Activated naive CD4-positive, alpha-beta T cell treated with Interleukin-2 at 50 U/mL for 16 hours (primary cell): Measurements from ENCODE around the gene OAT.

ENCODE experiments used
- DNase-seq: peaks from one replicate; pipeline ENCODE4 v3.0.0-alpha.2; 2020

OAT gene

DNA sequence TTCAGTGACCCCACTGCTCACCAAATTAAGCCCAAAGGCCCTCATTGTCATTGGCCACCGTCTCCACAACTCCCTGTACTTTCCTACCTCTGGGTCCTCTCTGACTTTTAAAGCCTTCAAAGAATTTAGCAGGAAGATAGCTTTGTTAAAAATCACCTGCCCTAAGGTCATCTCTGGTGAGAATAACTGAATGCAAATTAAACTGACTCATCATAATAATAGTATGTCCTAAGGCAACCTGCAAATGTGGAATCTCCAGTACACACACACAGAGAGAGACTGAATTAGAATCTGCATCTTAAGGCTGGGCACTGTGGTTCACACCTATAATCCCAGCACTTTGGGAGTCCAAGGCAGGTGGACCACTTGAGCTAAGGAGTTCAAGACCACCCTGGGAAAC lies 24.1 kb downstream of the OAT start:
- DNase-seq, result no peak

DNA sequence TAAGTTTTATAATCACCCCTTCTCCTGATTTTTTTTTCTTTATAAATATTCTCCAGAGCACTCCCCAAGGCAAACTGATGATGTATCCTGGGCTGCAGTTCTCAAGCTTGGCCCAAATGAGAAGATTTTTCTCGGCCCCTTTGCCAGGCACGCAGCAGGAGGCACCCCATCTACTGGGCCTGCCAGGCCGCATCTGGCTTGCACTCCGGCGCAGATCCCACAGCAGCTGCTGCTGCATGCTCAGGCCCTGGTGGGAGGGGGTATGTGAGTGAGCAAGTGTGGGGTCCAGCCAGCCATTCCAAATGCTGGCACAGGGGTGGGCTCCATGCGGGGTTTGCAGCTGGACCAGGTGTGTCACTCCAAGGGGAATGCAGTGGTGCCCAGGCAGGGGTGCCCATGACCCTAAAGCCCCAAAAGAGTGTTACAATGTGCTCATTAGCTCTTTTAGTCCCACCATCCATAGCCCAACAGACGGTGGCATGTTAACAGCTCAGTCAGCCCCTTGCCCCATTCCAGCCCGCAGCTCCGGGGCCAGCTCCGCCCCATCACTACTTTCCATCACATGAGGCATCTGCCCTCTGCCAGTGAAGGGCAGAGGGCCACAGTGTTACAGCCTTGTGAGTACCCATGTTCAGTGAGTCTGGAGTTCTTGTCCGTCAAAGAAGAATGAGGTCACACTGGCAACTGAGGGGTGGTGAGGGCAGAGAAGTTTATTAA lies 25.9 kb downstream of the OAT start:
- DNase-seq, result no peak

DNA sequence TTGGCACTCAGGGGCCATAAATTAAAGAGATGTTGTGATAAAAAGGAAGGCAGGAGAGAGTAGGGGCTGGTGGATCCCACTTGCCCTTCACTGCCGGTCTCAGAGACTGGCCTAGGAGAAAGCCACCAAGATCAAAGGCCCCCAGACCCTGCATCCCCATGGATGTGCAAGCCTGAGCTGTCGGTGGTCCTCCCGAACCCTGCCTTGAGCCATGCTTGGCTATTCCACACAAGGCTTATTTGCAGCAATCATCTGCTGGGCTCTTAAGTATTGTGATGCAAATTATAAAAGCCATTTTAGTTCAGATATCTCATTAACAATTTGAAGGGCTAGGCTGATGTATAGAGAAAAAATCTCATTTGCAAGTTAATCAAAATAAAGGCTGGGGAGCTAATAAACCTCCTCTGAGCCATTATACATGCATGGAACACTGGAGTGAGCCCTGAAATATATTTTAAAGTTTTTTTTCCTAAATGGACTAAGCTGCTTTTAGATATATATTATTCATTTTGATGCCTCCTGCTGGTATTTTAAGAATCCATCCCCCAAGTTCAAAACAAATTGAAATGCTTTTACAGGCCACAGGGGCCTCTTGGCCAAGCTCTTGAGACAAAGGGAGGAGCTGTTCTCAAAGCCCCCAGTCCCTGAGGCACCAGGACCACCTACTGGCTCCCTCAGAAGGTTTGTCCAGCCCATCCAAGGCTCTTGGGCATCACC lies 28.1 kb downstream of the OAT start:
- DNase-seq, result no peak

DNA sequence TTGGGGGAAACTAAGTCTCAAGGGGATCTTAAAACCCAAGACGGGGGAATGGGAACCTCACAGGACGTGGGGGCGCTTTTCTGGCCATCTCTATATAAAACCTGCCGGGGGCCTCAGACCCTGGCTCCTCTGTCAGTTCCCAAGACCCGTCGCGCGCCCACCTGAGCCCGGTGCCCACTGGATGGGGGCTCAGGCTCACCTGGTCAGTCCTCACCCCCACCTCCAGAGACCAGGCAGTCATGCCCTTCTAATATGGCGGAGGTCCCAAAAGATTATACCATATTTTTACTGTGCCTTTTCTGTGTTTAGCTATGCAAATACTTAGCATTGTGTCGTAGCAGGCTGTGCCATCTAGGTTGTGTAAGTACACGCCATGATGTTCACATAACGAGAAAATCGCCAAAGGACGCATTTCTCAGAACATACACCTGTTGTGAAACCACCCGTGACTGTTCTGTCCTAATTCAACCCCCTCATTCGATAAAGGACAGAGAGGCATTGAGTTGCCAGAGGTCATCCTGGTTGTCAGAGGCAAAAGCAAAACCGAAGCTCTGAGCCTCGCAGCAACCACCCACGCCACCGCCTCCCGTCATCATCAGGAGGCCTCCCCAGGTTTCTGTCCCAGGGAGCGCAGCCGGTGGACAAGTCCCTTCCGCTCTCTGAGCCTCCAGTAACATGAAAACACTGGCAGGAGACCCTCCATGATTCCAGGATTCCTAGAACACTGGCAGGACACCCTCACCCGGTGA lies 28.9 kb downstream of the OAT start:
- DNase-seq, result no peak

DNA sequence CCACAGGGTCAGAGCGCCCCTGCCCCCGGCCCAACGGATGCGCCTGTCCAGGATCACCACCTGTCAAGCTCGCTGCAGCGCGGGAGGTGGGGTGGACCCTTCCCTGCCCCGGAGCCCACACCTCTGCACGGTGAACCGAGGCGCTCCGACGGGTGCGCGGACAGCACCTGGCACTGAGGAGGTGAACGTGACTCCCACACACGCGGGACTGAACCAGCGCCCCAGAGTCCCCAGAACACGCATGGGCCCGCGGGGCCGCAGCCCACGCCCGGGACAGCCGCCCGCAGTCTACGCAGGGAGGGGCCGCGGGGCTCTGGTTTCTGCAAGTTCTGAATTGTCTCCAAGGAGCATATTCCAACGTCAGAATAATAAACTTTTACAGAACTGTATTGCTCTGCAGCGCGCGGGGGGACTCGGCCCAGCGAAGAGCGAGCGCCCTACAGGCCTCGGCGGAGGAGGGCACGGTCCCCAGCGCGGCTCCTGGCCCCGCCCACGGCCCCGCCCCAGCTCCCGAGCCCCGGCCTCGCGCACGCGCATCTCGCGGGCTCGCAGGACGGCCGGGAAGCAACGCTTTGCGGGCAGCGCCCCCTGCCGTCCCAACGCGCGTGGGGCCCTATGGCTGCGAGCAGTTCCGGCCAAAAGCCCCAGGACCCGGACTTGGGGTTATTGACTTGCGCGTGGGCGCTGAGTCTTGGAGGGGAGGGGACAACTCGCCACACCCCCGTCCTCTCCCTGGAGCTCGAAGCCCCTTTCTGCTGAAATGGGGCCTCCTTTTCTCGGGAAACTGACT lies 29.7 kb downstream of the OAT start:
- peak; percentile 92 for DNase-seq

DNA sequence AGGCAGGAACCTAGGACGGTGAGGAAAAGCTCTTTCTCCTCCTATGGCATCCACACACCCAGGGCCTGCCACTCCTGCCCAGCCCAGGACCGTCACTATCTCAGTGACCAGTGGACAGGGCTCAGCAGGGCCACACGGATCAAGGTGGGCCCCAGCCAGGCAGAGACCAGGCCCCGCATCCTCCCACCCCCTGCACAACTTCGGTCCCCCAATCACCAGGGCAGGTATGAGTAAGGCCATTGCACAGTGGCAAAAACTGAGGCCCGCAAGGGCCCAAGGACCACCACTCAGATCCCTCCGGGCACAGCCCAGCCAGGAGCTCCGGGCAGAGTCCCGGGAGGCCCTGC lies 30.3 kb downstream of the OAT start:
- no peak for DNase-seq

DNA sequence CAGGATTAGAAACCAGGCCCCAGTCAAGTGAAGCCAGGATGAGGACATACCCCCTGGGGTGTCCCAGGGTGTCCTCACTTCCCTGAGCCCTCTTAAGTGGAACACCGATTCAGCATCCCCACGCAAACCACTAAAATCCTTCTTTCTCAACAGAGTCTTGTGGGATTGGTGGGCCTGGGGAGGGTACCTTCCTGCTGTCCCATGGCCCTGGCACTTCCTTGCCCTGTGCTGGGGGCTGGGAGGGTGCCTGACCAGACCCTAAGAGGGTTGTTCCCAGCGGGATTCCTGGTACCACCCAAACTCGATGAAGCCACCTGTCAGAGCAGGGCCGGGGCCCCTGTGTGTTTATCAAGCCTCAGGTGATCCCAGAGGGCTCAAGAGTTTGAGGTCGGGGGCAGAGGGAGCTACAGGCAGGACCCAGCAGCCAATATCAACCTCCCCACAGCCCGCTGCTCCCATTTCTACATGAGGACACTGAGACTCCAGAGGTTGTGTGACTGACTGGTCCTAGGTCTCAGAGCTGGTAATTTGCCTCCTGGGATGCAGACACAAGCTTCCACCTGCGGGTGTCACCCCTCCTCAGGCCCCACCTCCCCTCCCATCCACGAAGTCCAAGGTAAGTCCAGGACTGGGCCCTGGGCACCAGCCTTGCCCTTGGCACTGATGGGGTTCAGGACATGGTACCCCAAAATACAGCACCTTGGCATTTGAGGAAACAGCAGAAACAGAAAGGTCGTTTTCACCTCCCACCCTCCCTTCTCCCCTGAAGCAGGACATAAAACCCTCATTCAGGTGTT lies 31.4 kb downstream of the OAT start:
- no peak for DNase-seq

DNA sequence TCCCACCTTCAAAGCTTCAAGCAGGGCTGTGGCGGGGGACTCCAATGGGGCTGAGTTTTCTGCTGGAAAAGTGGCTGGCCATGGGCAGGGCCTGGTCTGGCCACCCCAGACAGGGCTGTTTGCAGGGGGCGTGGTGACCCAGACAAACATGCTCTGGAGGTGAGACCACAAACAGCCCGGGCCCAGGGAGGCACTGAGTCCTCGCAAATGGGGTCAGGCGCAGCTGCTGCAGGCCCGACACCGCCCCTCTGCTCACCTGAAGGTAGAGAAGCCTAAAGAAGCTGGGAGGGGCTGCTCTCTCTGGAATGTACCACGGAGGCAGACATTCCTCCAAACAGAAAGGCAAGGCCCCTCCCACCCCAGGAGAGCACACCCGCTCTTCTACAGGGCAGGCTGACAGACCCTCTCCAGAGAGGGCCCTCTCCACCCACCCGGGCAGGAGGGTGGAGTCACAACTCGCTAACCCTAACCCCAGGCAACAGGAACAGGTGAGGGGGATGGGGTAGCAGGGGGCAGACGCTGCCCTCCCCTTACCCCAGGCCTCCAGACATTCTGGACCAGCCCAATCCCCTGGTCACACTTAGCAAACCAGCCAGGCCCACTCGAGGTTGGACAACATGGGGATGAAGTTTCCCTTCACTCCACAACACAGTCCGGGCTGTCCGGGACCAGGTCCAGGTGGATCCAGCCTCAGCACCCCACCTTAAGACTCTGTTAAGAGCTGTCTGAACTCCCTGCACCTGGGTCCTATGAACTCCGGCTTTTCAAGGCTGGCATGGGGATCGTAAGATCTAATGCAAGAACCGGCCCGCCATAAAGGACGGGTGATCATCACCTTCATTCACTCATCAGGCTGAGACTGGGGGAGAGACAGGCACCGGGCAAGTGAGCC lies 32.3 kb downstream of the OAT start:
- no peak for DNase-seq

DNA sequence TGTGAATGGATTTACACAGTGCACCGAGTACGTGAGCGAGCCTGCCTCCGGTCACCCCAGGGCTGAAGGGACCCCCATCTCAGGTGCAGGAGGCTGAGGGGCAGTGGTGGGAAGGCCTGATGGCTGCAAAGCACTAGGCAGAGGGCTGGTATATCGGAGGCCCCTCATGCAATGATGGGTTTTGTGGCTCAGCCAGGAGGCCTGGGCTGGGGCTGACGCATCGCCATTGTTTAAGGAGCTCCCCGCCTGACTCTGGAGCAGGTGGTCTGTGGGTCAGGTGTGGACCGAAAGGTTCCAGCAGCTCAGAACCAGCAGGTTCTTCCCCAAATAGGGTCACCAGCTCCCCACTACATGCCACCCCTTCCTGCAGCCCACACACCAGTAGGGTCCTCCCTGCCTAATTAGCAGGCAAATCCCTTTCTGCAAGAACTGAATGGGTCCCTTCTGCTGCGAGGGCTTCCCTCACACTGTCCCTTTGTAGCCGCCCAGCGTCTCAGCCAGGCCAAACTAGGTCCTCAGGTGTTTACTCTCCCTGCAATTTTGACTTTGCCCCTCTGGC lies 33.0 kb downstream of the OAT start:
- no peak for DNase-seq

DNA sequence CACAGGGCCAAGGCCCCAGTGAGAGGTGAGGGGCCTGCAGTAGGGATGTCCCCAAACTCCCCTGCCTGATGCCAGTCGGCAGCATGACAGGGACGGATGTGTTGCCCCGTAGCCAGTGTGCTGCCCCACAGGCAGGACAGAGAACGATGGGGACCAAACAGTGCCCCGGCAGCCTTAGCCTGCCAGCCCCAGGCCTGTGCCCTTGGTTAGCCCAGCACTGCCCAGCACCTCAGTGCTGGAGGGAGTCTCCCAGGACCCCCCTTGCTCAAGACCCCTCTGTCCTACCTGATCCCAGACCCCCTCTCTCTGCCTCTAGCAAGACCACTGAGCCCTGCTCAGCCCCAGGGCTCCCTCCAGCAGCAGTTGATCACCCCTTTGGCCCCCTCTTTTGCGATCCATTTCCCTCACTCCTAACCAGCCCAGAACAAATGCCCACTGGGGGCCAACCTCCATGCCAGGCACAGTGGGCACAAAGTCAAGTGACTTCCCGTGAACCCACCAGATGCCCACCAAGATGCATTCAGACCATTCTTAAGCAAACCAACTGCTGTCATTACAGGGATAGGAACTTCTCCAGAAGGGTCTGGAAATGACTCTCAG lies 34.0 kb downstream of the OAT start:
- DNase-seq, result no peak

DNA sequence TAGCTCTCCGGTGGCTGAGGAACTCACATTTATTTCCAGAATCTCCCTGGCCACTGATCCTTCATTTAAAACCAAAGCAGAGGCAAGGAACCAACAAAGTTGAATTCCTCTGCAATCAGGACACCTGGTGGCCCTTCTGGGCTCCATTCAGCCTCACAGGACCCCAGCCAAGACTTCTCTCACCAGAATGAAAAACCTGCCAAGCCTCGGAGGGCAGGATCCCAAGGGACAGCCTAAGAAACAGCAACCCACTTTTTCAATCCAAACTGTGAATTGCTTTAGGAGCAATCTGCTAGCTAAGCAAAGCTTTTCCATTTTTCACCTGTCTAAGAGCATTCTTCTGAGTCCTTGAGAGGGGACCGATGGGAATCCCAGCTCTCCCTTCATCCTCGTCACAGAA lies 34.6 kb downstream of the OAT start:
- DNase-seq, result no peak

DNA sequence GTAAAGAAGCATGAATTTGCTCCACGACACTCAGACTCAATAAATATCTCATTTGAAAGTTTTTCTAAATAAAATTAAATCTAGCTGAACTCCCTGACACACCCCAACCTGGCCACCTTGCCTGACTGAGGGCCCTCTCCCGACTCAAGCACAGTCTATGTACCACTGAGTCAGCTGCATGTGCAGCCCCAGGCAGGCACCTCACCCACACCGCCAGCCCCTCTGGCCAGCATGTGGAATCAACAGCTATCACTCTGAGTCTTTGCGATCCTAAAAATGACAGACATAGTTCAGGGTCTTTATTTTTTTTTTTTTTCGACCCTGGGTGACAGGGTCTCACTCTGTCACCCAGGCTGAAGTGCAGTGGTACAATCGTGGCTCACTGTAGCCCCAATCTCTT lies 35.2 kb downstream of the OAT start:
- DNase-seq, result no peak

DNA sequence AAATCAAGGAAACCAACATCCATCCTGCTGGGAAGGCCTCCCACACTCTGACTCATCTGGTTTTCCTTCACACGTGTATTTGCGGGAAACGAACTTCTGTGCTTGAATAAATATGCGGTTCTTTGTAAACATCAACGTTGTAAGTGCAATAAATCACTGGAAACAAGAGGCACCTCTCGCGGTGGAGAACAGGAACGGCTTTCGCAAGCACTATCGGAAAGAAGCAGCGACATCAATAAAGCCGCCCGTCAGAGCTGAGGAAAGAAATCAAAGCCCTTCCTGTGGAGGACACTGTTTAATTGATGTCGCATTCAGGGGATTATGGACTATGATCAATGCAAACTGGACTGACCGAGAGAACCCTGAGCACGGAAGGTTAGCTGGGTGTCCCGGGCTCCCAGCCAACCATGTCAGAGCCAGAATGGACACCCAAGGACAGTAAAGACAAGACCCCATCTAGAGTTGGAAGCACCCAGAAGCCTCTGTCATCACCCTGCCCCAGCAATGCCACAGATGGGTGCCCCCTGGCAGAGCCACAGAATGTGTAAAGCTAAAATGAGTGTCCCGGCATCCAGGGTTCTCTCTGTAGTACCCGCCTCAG lies 37.6 kb downstream of the OAT start:
- DNase-seq, result no peak

DNA sequence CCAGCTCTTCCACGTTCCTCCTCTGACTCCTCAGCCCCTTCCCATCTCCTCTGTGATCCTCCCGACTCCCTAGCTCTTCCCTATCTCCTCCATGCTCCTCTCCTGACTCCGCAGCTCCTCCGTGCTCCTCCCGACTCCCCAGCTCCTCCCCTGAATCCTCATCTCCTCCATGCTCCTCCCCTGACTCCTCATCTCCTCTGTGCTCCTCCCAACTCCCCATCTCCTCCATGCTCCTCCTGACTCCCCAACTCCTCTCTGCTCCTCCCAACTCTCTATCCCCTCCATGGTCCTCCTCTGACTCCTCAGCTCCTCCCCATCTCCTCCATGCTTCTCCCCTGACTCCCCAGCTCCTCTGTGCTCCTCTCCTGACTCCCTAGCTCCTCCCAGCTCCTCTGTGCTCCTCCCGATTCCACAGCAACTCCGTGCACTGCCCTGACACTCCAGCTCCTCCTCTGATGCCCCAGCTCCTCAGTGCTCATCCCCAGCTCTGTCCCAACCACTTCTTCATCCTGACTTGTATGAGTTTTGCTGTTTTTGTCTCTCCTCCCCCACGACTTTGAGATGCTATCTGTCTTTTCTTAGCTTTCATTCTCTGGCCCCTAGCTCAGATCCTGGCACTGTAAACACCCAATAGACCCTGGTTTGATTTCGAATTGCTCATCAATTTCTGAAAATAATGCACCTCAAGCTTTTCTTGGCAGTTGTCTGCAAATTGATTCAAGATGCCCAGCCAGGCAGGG lies 38.3 kb downstream of the OAT start:
- DNase-seq, result no peak

DNA sequence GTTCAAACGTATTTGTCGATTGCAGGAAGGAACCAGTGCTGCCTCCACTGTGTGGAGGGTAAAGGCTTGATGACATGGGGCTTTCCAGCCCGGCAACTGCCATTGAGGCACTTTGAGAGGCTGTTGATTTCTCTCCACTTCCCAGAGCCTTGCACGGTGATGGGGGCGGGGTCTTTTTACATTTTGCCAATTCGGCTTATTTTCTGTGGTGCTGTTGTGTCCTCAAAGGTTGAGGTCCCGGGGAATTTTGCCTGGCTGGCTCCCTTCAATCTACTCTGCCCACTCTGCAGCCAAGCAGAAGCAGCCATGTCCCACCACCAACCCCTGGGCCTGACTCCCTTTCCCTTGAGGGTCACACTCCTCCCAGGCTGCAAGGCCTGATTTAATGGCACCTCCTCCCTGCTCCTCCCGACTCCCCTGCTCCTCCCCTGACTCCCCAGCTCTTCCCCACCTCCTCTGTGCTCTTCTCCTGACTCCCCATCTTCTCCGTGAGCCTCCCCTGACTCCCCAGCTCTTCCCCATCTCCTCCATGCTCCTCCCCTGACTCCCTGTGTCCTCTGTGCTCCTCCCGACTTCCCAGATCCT lies 39.0 kb downstream of the OAT start:
- DNase-seq, result no peak

DNA sequence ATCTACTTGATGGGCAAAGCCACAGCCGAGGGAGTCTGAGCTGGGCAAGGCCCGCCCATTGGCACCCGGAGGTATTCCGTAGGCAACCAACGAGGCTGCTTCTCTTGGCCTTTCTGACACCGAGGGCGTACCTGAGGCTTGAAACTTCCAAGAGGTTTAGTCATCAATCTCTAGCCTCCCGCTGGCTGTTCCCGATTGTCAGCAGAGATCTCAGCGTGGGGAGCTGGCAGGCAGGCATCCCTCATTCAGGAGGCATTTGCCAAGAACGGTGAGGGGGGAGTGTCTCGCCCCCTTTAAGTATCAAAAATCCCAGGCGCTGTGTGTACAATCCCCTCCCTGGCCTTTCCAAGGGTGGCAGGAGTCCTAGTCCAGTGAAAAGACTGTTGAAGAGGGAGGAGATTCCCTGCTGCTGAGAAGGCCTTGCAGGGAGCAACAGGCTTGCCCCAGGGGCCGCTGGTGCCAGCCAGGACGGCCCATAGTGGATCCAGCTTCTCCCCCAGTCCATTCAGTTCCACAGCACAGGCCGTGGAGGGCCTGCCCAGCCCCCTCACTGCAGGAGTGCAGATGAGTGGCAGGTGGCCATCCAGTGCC lies 39.7 kb downstream of the OAT start:
- DNase-seq, result no peak

DNA sequence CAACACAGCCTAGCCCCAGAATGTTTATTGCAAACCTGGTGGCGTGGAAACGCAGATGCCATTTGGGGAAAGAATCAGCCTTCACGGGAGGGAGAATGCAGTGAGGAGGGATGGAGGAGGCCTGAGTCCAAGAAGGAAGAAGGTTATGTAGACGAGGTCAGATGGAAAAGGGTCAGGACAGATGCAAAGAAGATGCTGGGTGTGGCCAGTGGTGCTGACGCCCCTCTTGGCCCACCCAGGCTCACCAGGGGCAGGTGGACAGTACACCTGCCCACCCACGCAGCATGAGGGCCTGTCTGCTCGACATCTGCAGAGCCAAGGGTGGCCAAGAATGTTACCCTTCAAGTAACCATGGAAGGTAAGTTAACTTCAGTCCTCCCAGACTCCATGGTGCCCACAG lies 40.5 kb downstream of the OAT start:
- no peak for DNase-seq

DNA sequence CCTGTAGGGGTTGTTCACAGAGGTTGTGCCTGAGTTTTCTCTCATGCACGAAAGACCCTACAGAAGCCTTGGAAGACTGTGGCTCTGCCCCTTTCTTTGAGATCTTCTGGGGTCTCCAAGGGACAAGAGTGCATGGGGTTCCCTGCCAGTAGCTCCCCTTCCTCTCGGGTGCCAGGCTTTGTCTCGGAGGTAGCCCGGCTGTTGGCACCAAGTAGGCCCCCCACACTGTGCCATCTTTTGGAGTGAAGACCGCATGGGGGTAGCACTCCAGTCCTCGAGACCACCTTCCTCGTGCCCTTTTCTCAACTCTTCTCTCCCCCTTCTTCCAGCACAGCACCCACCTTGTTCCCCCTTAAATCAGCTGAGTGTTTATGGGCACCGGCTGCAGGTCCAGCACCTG lies 41.6 kb downstream of the OAT start:
- no peak for DNase-seq

DNA sequence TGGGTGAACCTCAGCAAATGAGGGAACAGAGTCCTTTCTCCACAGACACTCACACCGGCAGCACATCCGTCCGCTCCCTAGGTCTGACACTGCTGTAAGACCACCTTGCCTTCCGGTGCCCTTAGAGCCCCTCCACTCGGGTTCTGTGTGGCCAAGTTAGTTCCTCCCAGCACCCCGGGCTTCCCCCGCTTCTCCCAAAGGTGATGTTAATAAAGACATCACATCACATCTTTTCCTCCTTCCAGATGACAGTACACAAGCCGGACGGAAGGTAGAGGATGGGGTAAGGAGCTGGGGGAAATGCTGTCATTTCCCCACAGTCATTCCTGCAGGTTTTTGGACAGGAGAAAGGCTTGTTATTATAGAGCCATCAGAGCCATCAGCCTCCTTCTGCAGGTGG lies 42.3 kb downstream of the OAT start:
- DNase-seq, result no peak
